ENCODE data around the gene CNTN2. TPM values are rescaled to one million over a fixed set of nuclear protein-coding genes. Genes with fewer than 3 reads are reported as not detected.

The CNTN2 gene
- total and polyA plus RNA-seq, 2 of the 8 experiments (the other 6 are each of a cell fraction or from before 2014, with no cell fraction given): 1.2 to 3.9 TPM

GRCh38 chr1:205047764-205048231 lies 4.8 kb downstream of the CNTN2 start:
- Histone ChIP-seq H3K4me2 (ENCODE audit: insufficient read depth in 1 of 2, low read depth in 2 of 2, low read length in 2 of 2) (no peak overlapping the region), H2BK20ac (ENCODE audit: low read length) (no peak overlapping the region), H2AK5ac (ENCODE audit: low read depth, low read length) (no peak overlapping the region), H3K56ac (replicated peaks; ENCODE audit: insufficient read length, low read depth, low read length) (no peak overlapping the region), H4K8ac (ENCODE audit: extremely low read depth, insufficient read depth, low read length) (no peak overlapping the region), H3K9me3 (ENCODE audit: insufficient read depth in 2 of 2, low read depth in 1 of 2, low read length in 1 of 2) (no peaks in the 10 kb centered on the region), H3K9ac (replicated peaks in 1 of 4; ENCODE audit: extremely low read depth in 1 of 4, low read depth in 3 of 4, low read length in 3 of 4) (no peak overlapping the region), H2BK15ac (ENCODE audit: low read length) (no peak overlapping the region), H3K79me2 (ENCODE audit: control insufficient read depth in 1 of 2, insufficient read depth in 2 of 2, low read length in 2 of 2) (no peaks in the 10 kb centered on the region), H2BK120ac (replicated peaks; ENCODE audit: low read depth, low read length) (no peak overlapping the region), H4K91ac (replicated peaks; ENCODE audit: insufficient read length, low read length) (no peak overlapping the region), H2BK12ac (ENCODE audit: low read depth, low read length) (no peak overlapping the region), H3K4me3 (ENCODE audit: extremely low read depth in 1 of 4, insufficient read depth in 2 of 4, low read depth in 3 of 4, low read length in 4 of 4) (no peak overlapping the region), H3K79me1 (ENCODE audit: low read depth, low read length) (no peaks in the 10 kb centered on the region), H3K36me3 (ENCODE audit: control insufficient read depth in 2 of 4, insufficient read depth in 4 of 4, low read length in 3 of 4) (no peaks in the 10 kb centered on the region), H2BK5ac (ENCODE audit: low read depth, low read length) (no peak overlapping the region), H3K23me2 (ENCODE audit: low read depth, low read length) (peaks cover 2% of the 10 kb centered on the region; the same call in 1 of the 2 replicates), H4K5ac (ENCODE audit: insufficient read length, low read depth, low read length) (no peak overlapping the region), H3K4ac (replicated peaks; ENCODE audit: insufficient read length, low read depth, low read length) (no peak overlapping the region), H3K4me1 (replicated peaks in 1 of 4; ENCODE audit: control insufficient read depth in 3 of 4, insufficient read depth in 4 of 4, low read length in 3 of 4) (peaks cover 13 to 27% (median 16%) of the 10 kb centered on the region in 4 experiments), H3K18ac (ENCODE audit: extremely low read depth, low read length) (no peak overlapping the region), H4K20me1 (replicated peaks in 1 of 2; ENCODE audit: control insufficient read depth in 1 of 2, insufficient read depth in 2 of 2, low read length in 2 of 2) (peaks cover 2 to 3% of the 10 kb centered on the region in 2 experiments), H3K14ac (ENCODE audit: insufficient read length) (no peak overlapping the region), H3K27ac (ENCODE audit: low read depth, low read length) (no peak overlapping the region), H3K27me3 (replicated peaks in 1 of 4; ENCODE audit: control insufficient read depth in 3 of 4, extremely low read depth in 1 of 4, insufficient read depth in 3 of 4, low read length in 3 of 4) (peaks cover 0 to 16% (median 10%) of the 10 kb centered on the region in 4 experiments; a peak in 5 of 7 replicates), H2AFZ (ENCODE audit: low read length) (no peak overlapping the region), H3K23ac (ENCODE audit: insufficient read length) (no peak overlapping the region)
- 81% methylated on average over 5 of the region's 5 CpGs; no CpG with 5 or more reads in 1 of the 2 experiments for WGBS, 2 experiments (ENCODE audit: extremely low coverage in 1 of 2, insufficient coverage in 1 of 2, insufficient read length in 1 of 2, insufficient replicate concordance in 2 of 2, low coverage in 1 of 2, low lambda C conversion rate in 2 of 2, missing lambda C conversion rate in 1 of 2)
- no peak for DNase-seq (ENCODE audit: low read depth in 1 of 2, low spot score in 2 of 2)
- ChIA-PET POLR2A (ENCODE audit: partially characterized antibody) (no interaction called here), CTCF (ENCODE audit: partially characterized antibody) (interaction anchor here (0.6 to 38.9 kb wide), 3 partner anchors 12 to 60 kb away, joined by 3 to 1336 read pairs (median 102); no protein-coding TSS in a partner anchor)
- no peak for FAIRE-seq
- TF ChIP-seq SP4 (IDR thresholded peaks at IDR 0.05; ENCODE audit: low read length) (no peak), ASH2L (IDR thresholded peaks at IDR 0.05; ENCODE audit: low read length) (no peak), BCL11A (IDR thresholded peaks at IDR 0.05; ENCODE audit: low read depth in 2 of 2, low read length in 2 of 2) (no peak), KDM4A (IDR thresholded peaks at IDR 0.05; ENCODE audit: low read depth, low read length, severe bottlenecking) (no peak), BRCA1 (IDR thresholded peaks at IDR 0.05; ENCODE audit: low read depth, low read length) (no peak), CBX5 (IDR thresholded peaks at IDR 0.05; ENCODE audit: low read depth, low read length) (no peak)

Measured in H1 (cell line).